Neural cell (in vitro differentiated cells): Measurements from ENCODE around the gene KBTBD12.

Experiments
- CTCF ChIP-seq: fragments of 450-650 bp; IDR thresholded peaks from 2 replicates; pipeline ENCODE4 v1.5.1; 2014; ENCODE audit warnings: antibody characterized with exemption, mild to moderate bottlenecking, moderate library complexity; ENCODE audit not compliant: poor library complexity, severe bottlenecking
- EP300 ChIP-seq: fragments of 450-650 bp; conservative IDR thresholded peaks from 2 replicates; pipeline ENCODE4 v1.6.1; 2014; ENCODE audit warnings: antibody characterized with exemption, mild to moderate bottlenecking, moderate library complexity; ENCODE audit not compliant: poor library complexity, severe bottlenecking
- EZH2 ChIP-seq: fragments of 200-600, 300-800 bp; shearing (Covaris generic), sonication (generic); IDR thresholded peaks from 2 replicates; pipeline ENCODE4 v1.6.1; 2014; ENCODE audit warnings: antibody characterized with exemption, low read length, borderline replicate concordance, mild to moderate bottlenecking; ENCODE audit not compliant: insufficient read depth, poor library complexity, severe bottlenecking

DNA sequence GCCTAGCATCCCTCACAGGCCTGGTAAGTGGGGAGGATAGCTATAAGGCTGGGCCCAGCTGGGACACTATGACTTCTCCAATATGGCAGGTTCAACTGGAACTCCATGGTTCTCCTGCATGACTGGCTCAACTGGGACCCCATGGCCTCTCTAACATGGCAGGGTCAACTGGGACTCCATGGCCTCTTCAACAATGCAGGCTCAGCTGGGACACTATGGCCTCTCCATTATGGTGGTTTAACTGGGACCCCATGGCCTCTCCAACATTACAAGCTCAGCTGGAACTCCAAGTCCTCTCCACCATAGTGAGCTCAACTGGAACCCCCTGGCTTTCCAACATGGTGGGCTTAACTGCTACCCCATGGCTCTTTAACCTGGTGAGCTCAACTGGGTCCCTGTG is 79.0 kb downstream of the KBTBD12 start:
- TF ChIP-seq CTCF (no peak), EZH2 (no peak), EP300 (no peak)
